Smooth muscle cell (in vitro differentiated cells): ENCODE results near the gene PRSS1. TPM values are rescaled to one million over a fixed set of nuclear protein-coding genes. Genes with fewer than 3 reads are reported as not detected.

ENCODE experiments used
- DNase-seq: peaks from one replicate; lab custom pipeline; 2025; ENCODE audit not compliant: unreplicated experiment; lab: John Stamatoyannopoulos, UW
- H2AFZ ChIP-seq: fragments of 200-600 bp; sonication (generic); 2 replicates; pipeline ENCODE4 v1.6.0; 2016; ENCODE audit warnings: antibody characterized with exemption, low read depth, mild to moderate bottlenecking
- H3F3A ChIP-seq: fragments of 200-600 bp; sonication (generic); 2 replicates; pipeline ENCODE4 v1.6.0; 2017; ENCODE audit warnings: antibody characterized with exemption, low read depth
- H3K27ac ChIP-seq: fragments of 200-600 bp; sonication (generic); 2 replicates; pipeline ENCODE4 v1.5.1; 2016; ENCODE audit warnings: low read depth, mild to moderate bottlenecking
- H3K27me3 ChIP-seq: fragments of 200-600 bp; sonication (generic); 2 replicates; pipeline ENCODE4 v1.6.1; 2016; ENCODE audit warnings: low read depth, mild to moderate bottlenecking
- H3K36me3 ChIP-seq: fragments of 200-600 bp; sonication (generic); 2 replicates; pipeline ENCODE4 v1.5.1; 2016; ENCODE audit warnings: low read depth
- H3K4me1 ChIP-seq: fragments of 200-600 bp; sonication (generic); 2 replicates; pipeline ENCODE4 v1.5.1; 2016; ENCODE audit warnings: low read depth
- H3K4me2 ChIP-seq: fragments of 200-600 bp; sonication (generic); 2 replicates; pipeline ENCODE4 v1.6.0; 2016; ENCODE audit warnings: mild to moderate bottlenecking
- H3K4me3 ChIP-seq: fragments of 200-600 bp; sonication (generic); 2 replicates; pipeline ENCODE4 v1.5.1; 2016; ENCODE audit warnings: mild to moderate bottlenecking
- H3K79me2 ChIP-seq: fragments of 200-600 bp; sonication (generic); 2 replicates; pipeline ENCODE4 v1.6.0; 2016; ENCODE audit warnings: low read depth, mild to moderate bottlenecking
- H3K9ac ChIP-seq: fragments of 200-600 bp; sonication (generic); 2 replicates; pipeline ENCODE4 v1.6.0; 2016; ENCODE audit warnings: low read depth
- H3K9me3 ChIP-seq: fragments of 200-600 bp; sonication (generic); replicated peaks from 2 replicates; pipeline ENCODE4 v1.5.1; 2016; ENCODE audit warnings: low read depth
- H4K20me1 ChIP-seq: fragments of 200-600 bp; sonication (generic); 2 replicates; pipeline ENCODE4 v1.6.0; 2016; ENCODE audit warnings: low read depth
- WGBS: methylation state at CpG from one replicate; pipeline ENCODE4 v1.1.7; 2016; ENCODE audit warnings: low lambda C conversion rate; 5-methylcytosine and 5-hydroxymethylcytosine counted together
- polyA plus RNA-seq: library from polyadenylated mRNA; unstranded; fragments of >200 nt; fragmentation: Nextera tagmentation; extraction: Ambion mirVana; gene quantifications from 2 replicates; pipeline ENCODE4 v1.2.1, GENCODE V29; 2016
- total RNA-seq: library from RNA; depleted of rRNA; stranded (reverse); fragments of >200 nt; gene quantifications from 2 replicates; pipeline ENCODE4 v1.2.3, GENCODE V29; 2014
- TF ChIP-seq, protein P1 (sequence below): fragments of 200-600 bp; sonication (generic); IDR thresholded peaks from 2 replicates; pipeline ENCODE4 v1.5.1; 2017; ENCODE audit warnings: borderline replicate concordance, mild to moderate bottlenecking, antibody characterized with exemption; ENCODE audit not compliant: insufficient read depth, poor library complexity, severe bottlenecking

Gene PRSS1
- total and polyA plus RNA-seq, 2 experiments from 2014 or later: not detected

DNA sequence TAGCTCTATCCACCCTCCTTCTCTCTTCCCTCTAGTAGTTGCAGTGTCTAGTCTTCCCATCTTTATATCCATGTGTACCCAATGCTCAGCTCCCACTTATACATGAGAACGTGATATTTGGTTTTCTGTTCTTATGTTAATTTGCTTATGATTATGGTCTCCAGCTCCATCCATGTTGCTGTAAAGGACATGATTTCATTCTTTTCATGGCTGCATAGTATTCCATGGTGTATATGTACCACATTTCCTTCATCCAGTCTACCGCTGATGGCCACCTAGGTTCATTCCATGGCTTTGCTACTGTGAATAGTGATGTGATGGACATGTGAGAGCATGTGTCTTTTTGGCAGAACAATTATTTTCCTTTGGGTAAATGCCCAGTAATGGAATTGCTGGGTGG lies 28.0 kb downstream of the PRSS1 start:
- Histone ChIP-seq H2AFZ (no peak overlapping the region), H3K27me3 (peaks cover 7% of the 10 kb centered on the region), H4K20me1 (no peaks in the 10 kb centered on the region), H3F3A (no peaks in the 10 kb centered on the region), H3K9ac (no peak overlapping the region), H3K27ac (no peak overlapping the region), H3K4me3 (no peak overlapping the region), H3K79me2 (no peaks in the 10 kb centered on the region), H3K4me1 (no peaks in the 10 kb centered on the region), H3K4me2 (no peak overlapping the region), H3K36me3 (no peaks in the 10 kb centered on the region), H3K9me3 (no peaks in the 10 kb centered on the region)
- DNase-seq: no peak
- TF ChIP-seq, protein P1, sequence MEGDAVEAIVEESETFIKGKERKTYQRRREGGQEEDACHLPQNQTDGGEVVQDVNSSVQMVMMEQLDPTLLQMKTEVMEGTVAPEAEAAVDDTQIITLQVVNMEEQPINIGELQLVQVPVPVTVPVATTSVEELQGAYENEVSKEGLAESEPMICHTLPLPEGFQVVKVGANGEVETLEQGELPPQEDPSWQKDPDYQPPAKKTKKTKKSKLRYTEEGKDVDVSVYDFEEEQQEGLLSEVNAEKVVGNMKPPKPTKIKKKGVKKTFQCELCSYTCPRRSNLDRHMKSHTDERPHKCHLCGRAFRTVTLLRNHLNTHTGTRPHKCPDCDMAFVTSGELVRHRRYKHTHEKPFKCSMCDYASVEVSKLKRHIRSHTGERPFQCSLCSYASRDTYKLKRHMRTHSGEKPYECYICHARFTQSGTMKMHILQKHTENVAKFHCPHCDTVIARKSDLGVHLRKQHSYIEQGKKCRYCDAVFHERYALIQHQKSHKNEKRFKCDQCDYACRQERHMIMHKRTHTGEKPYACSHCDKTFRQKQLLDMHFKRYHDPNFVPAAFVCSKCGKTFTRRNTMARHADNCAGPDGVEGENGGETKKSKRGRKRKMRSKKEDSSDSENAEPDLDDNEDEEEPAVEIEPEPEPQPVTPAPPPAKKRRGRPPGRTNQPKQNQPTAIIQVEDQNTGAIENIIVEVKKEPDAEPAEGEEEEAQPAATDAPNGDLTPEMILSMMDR: no peak
- 94% methylated on average over 2 of the region's 2 CpGs for WGBS

DNA sequence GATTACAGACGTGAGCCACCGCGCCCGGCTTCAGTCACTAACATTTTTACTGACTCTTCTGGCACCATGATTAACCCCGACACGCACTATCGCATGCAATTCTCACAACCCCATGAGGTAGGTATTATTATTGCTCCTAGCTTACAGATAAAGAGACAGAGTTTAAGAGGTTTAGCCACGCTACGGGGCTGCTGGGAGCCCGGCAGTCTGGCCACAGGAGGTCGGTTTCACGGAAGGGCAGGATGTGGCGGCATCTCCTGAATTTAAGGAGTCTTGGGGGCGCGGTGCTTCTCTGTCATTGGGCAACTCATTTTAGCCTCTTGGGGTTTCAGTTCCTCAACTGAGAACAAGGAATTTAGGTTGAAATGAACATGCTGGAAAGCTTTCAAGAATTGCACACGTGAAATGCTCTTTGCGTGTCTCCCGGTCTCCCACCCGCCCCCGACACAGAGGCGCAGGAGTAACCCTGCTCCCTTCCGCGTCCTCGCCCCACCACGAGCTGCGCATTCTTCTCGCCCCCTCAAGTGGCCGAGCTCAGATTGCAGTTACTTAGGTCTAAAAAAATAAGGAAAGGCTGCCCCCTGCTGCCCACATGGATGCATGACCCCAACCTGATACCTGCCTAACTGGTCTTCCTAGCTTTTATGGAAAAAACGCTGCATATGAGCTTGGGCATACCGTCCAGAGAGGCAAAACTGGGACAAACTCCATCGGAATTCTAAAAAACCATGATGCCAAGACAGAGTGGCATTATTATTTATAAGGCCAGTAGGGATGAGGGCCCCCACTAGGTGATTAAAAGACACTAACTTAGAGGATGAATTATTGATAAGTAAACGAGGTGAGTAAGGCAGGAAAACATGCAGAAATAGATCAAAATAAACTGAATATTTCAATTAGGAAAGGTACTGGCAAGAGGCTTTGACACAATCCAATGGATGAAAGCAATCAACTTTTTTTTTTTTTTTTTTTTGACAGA lies 33.9 kb downstream of the PRSS1 start:
- Histone ChIP-seq H3K9ac (no peak overlapping the region), H4K20me1 (no peaks in the 10 kb centered on the region), H3K4me3 (peak overlapping the region; percentile 40), H3K36me3 (no peaks in the 10 kb centered on the region), H3K27ac (no peak overlapping the region), H3K79me2 (no peaks in the 10 kb centered on the region), H3F3A (no peaks in the 10 kb centered on the region), H3K27me3 (peaks cover 6% of the 10 kb centered on the region), H3K9me3 (no peaks in the 10 kb centered on the region), H2AFZ (peak overlapping the region; percentile 91), H3K4me2 (peak overlapping the region; percentile 87), H3K4me1 (no peaks in the 10 kb centered on the region)
- 18% methylated on average over 32 of the region's 32 CpGs for WGBS
- TF ChIP-seq, protein P1: peak; percentile 89
- DNase-seq: peak; percentile 37

DNA sequence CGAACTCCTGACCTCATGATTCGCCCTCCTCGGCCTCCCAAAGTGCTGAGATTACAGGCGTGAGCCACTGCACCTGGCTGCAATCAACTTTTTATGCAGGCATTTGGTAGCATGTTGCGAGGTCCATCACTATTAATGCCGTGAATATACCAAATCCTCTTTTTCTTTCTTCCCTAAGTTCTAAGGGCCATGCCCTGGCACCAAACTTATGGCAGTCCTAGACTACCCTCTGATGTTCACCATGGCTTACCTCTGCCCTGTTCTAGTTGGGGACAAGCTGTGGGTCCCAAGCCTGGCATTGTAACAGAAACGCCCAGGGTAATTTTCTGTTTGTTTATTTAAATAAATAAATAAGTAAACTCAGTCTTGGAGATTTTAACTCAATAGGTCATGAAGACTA lies 34.8 kb downstream of the PRSS1 start:
- no peaks in the 10 kb centered on the region for H3F3A ChIP-seq
- no peak overlapping the region for H3K4me2 ChIP-seq
- H3K36me3 ChIP-seq: no peaks in the 10 kb centered on the region
- DNase-seq: no peak
- H3K9me3 ChIP-seq: no peaks in the 10 kb centered on the region
- TF ChIP-seq, protein P1: no peak
- H3K27me3 ChIP-seq: peaks cover 6% of the 10 kb centered on the region
- H3K9ac ChIP-seq: no peak overlapping the region
- no peaks in the 10 kb centered on the region for H4K20me1 ChIP-seq
- H3K79me2 ChIP-seq: no peaks in the 10 kb centered on the region
- 81% methylated on average over 7 of the region's 7 CpGs for WGBS
- no peaks in the 10 kb centered on the region for H3K4me1 ChIP-seq
- H3K4me3 ChIP-seq: no peak overlapping the region
- H2AFZ ChIP-seq: no peak overlapping the region
- no peak overlapping the region for H3K27ac ChIP-seq
